ES-I3 (cell line): Measurements from ENCODE around the gene YJEFN3.

Experiments used
- H3K36me3 ChIP-seq: 2 replicates; pipeline ENCODE4 v1.6.1; 2013; ENCODE audit warnings: mild to moderate bottlenecking, low read length, control low read depth, moderate library complexity; ENCODE audit not compliant: insufficient read depth
- H3K4me1 ChIP-seq: 2 replicates; pipeline ENCODE4 v1.6.1; 2013; ENCODE audit warnings: mild to moderate bottlenecking, control low read depth, low read length; ENCODE audit not compliant: insufficient read depth
- H3K9ac ChIP-seq: 2 replicates; pipeline ENCODE4 v1.6.1; 2013; ENCODE audit warnings: low read depth, mild to moderate bottlenecking, low read length, moderate library complexity
- H3K9me3 ChIP-seq: 2 replicates; pipeline ENCODE4 v1.6.1; 2013; ENCODE audit warnings: mild to moderate bottlenecking, low read length, moderate library complexity; ENCODE audit not compliant: control insufficient read depth, insufficient read depth

Gene YJEFN3

GRCh38 chr19:19558055-19558454, 29.3 kb downstream of the YJEFN3 start:
- Histone ChIP-seq H3K36me3 (no peaks in the 10 kb centered on the region), H3K9ac (no peak overlapping the region), H3K4me1 (no peaks in the 10 kb centered on the region), H3K9me3 (no peaks in the 10 kb centered on the region)

- no peaks in the 10 kb centered on the region for H3K4me1 ChIP-seq
- H3K9me3 ChIP-seq = no peaks in the 10 kb centered on the region
- H3K36me3 ChIP-seq = no peaks in the 10 kb centered on the region
- no peak overlapping the region for H3K9ac ChIP-seq
These were observed 29.9 kb downstream of the YJEFN3 start for GRCh38 chr19:19558636-19559035.

GRCh38 chr19:19559931-19560330, 31.2 kb downstream of the YJEFN3 start:
- Histone ChIP-seq H3K4me1 (no peaks in the 10 kb centered on the region), H3K9me3 (no peaks in the 10 kb centered on the region), H3K36me3 (no peaks in the 10 kb centered on the region), H3K9ac (no peak overlapping the region)

GRCh38 chr19:19561946-19562664, 33.4 kb downstream of the YJEFN3 start:
- Histone ChIP-seq H3K9ac (no peak overlapping the region), H3K9me3 (no peaks in the 10 kb centered on the region), H3K4me1 (no peaks in the 10 kb centered on the region), H3K36me3 (no peaks in the 10 kb centered on the region)

- no peaks in the 10 kb centered on the region for H3K9me3 ChIP-seq
- H3K9ac ChIP-seq = no peak overlapping the region
- H3K36me3 ChIP-seq = no peaks in the 10 kb centered on the region
- H3K4me1 ChIP-seq = no peaks in the 10 kb centered on the region
These were observed 34.1 kb downstream of the YJEFN3 start for GRCh38 chr19:19562665-19563347.

GRCh38 chr19:19563348-19563848, 34.7 kb downstream of the YJEFN3 start:
- Histone ChIP-seq H3K9ac (no peak overlapping the region), H3K4me1 (no peaks in the 10 kb centered on the region), H3K36me3 (no peaks in the 10 kb centered on the region), H3K9me3 (no peaks in the 10 kb centered on the region)

- no peaks in the 10 kb centered on the region for H3K4me1 ChIP-seq
- H3K36me3 ChIP-seq = no peaks in the 10 kb centered on the region; the same call in 1 of the 2 replicates
- H3K9me3 ChIP-seq = no peaks in the 10 kb centered on the region
- no peak overlapping the region for H3K9ac ChIP-seq
These were observed 37.6 kb downstream of the YJEFN3 start for GRCh38 chr19:19566306-19566705.

GRCh38 chr19:19567391-19567790, 38.7 kb downstream of the YJEFN3 start:
- Histone ChIP-seq H3K9ac (no peak overlapping the region), H3K4me1 (no peaks in the 10 kb centered on the region), H3K9me3 (no peaks in the 10 kb centered on the region), H3K36me3 (no peaks in the 10 kb centered on the region; the same call in 1 of the 2 replicates)

- Histone ChIP-seq H3K4me1 (no peaks in the 10 kb centered on the region), H3K36me3 (no peaks in the 10 kb centered on the region; the same call in 1 of the 2 replicates), H3K9me3 (no peaks in the 10 kb centered on the region), H3K9ac (no peak overlapping the region)
These were observed 40.4 kb downstream of the YJEFN3 start for GRCh38 chr19:19568802-19569756.

GRCh38 chr19:19570571-19570970, 41.9 kb downstream of the YJEFN3 start:
- H3K9ac ChIP-seq = no peak overlapping the region
- peaks cover under 1% of the 10 kb centered on the region for H3K4me1 ChIP-seq
- no peaks in the 10 kb centered on the region; the same call in 1 of the 2 replicates for H3K36me3 ChIP-seq
- no peaks in the 10 kb centered on the region for H3K9me3 ChIP-seq

- Histone ChIP-seq H3K9ac (no peak overlapping the region), H3K9me3 (no peaks in the 10 kb centered on the region), H3K4me1 (peaks cover 4% of the 10 kb centered on the region), H3K36me3 (no peaks in the 10 kb centered on the region; the same call in 1 of the 2 replicates)
These were observed 42.5 kb downstream of the YJEFN3 start for GRCh38 chr19:19571071-19571786.

- H3K9ac ChIP-seq = no peak overlapping the region
- H3K9me3 ChIP-seq = no peaks in the 10 kb centered on the region
- no peaks in the 10 kb centered on the region for H3K36me3 ChIP-seq
- H3K4me1 ChIP-seq = peaks cover 4% of the 10 kb centered on the region
These were observed 46.7 kb downstream of the YJEFN3 start for GRCh38 chr19:19575411-19575810.

GRCh38 chr19:19578252-19578651, 49.5 kb downstream of the YJEFN3 start:
- H3K36me3 ChIP-seq = no peaks in the 10 kb centered on the region
- H3K4me1 ChIP-seq = peaks cover 4% of the 10 kb centered on the region
- no peak overlapping the region for H3K9ac ChIP-seq
- no peaks in the 10 kb centered on the region for H3K9me3 ChIP-seq
